B cell (primary cell): ENCODE measurements around the gene ANKRD40CL.

Source experiments
- EZH2 ChIP-seq: IDR thresholded peaks from 2 replicates; pipeline ENCODE4 v1.6.1; 2012; ENCODE audit warnings: borderline replicate concordance, low read depth, mild to moderate bottlenecking, moderate library complexity, low read length; ENCODE audit not compliant: insufficient read depth, poor library complexity, severe bottlenecking
- TF ChIP-seq, protein P1 (sequence below): fragments of 200-600 bp; IDR thresholded peaks from one replicate; pipeline ENCODE4 v1.8.0; 2022; ENCODE audit warnings: antibody characterized with exemption, mild to moderate bottlenecking

DNA sequence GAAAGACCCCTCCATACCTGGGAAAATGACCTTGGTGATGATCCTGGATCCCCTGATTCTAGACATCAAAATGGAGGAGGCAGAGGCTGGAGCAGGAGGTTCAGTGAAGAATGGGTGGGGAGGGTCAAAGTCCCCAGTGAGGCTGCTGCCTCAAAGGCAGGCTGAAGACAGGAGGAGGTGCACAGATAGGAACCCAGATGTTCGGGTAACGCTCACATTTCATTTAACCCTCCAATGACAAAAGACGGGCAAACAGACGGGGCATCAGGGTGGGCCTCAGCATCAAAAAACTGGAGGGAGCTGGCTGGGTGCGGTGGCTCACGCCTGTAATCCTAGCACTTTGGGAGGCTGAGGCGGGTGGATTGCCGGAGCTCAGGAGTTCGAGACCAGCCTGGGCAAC lies at the start of gene ANKRD40CL:
- TF ChIP-seq, protein P1, sequence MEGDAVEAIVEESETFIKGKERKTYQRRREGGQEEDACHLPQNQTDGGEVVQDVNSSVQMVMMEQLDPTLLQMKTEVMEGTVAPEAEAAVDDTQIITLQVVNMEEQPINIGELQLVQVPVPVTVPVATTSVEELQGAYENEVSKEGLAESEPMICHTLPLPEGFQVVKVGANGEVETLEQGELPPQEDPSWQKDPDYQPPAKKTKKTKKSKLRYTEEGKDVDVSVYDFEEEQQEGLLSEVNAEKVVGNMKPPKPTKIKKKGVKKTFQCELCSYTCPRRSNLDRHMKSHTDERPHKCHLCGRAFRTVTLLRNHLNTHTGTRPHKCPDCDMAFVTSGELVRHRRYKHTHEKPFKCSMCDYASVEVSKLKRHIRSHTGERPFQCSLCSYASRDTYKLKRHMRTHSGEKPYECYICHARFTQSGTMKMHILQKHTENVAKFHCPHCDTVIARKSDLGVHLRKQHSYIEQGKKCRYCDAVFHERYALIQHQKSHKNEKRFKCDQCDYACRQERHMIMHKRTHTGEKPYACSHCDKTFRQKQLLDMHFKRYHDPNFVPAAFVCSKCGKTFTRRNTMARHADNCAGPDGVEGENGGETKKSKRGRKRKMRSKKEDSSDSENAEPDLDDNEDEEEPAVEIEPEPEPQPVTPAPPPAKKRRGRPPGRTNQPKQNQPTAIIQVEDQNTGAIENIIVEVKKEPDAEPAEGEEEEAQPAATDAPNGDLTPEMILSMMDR = no peak
- TF ChIP-seq EZH2 = no peak
